Suprapubic skin (tissue), 4 donors: Measurements from ENCODE around the gene EDA. TPM values are rescaled to one million over a fixed set of nuclear protein-coding genes. Genes with fewer than 3 reads are reported as not detected.

ENCODE experiments used
- DNase-seq, 2 donors: peaks; one replicate each; pipeline ENCODE4 v3.0.0-alpha.2; 2019; ENCODE audit warnings: low spot score in 2 of 2
- H3K27ac ChIP-seq: fragments of 200-600 bp; sonication (generic); one replicate; pipeline ENCODE4 v1.5.1; 2019
- H3K27me3 ChIP-seq: fragments of 200-600 bp; sonication (generic); one replicate; pipeline ENCODE4 v1.5.1; 2019
- H3K36me3 ChIP-seq: fragments of 200-600 bp; sonication (generic); one replicate; pipeline ENCODE4 v1.5.1; 2019
- H3K4me1 ChIP-seq: fragments of 200-600 bp; sonication (generic); one replicate; pipeline ENCODE4 v1.5.1; 2019
- H3K4me3 ChIP-seq: fragments of 200-600 bp; sonication (generic); one replicate; pipeline ENCODE4 v1.5.1; 2019; ENCODE audit warnings: mild to moderate bottlenecking
- H3K9me3 ChIP-seq: fragments of 200-600 bp; sonication (generic); one replicate; pipeline ENCODE4 v1.5.1; 2019
- CTCF ChIP-seq, 2 donors: fragments of 200-600 bp in 1 of 2; fragments of 450-650 bp in 1 of 2; sonication (generic) in 1 of 2; IDR thresholded peaks; one replicate each; pipeline ENCODE4 v1.5.1; 2016 to 2019; ENCODE audit warnings: antibody characterized with exemption in 2 of 2, mild to moderate bottlenecking in 1 of 2, moderate library complexity in 1 of 2
- EP300 ChIP-seq: sonication (generic); formaldehyde crosslinking; IDR thresholded peaks from one replicate; pipeline ENCODE4 v1.6.1; 2017; ENCODE audit warnings: antibody characterized with exemption
- POLR2A ChIP-seq, 2 donors: fragments of 450-650 bp; IDR thresholded peaks; one replicate each; pipeline ENCODE4 v1.6.1; 2017; ENCODE audit warnings: antibody characterized with exemption in 2 of 2, mild to moderate bottlenecking in 2 of 2, moderate library complexity in 2 of 2
- POLR2AphosphoS5 ChIP-seq, 3 donors: sonication (generic); formaldehyde crosslinking; IDR thresholded peaks; one replicate each; pipeline ENCODE4 v1.6.1; 2017; ENCODE audit warnings: antibody characterized with exemption in 3 of 3
- WGBS: methylation state at CpG from one replicate; pipeline ENCODE4 v1.1.5; 2018; 5-methylcytosine and 5-hydroxymethylcytosine counted together
- total RNA-seq, 4 donors: library from RNA; depleted of rRNA; stranded (reverse); fragments of >200 nt; gene quantifications; one replicate each; pipeline ENCODE4 v1.1.0, GENCODE V29; 2016

Gene EDA
- total RNA-seq, 4 donors from 2014 or later = 5.6 to 10.9 (median 7.5) TPM

- Histone ChIP-seq H3K36me3 (no peaks in the 10 kb centered on the region), H3K9me3 (no peaks in the 10 kb centered on the region), H3K4me1 (no peaks in the 10 kb centered on the region), H3K27ac (no peak overlapping the region), H3K27me3 (no peaks in the 10 kb centered on the region), H3K4me3 (no peak overlapping the region)
- WGBS = 60% methylated on average over 1 of the region's 3 CpGs
- TF ChIP-seq EP300 = no peak
- DNase-seq = no peak
Observed at GRCh38 chrX:69795702-69796101, 179.8 kb downstream of the EDA start.

- H3K36me3 ChIP-seq = no peaks in the 10 kb centered on the region
- no peaks in the 10 kb centered on the region for H3K4me1 ChIP-seq
- H3K4me3 ChIP-seq = no peak overlapping the region
- 67% methylated on average over 1 of the region's 1 CpG for WGBS
- H3K27ac ChIP-seq = no peak overlapping the region
- H3K27me3 ChIP-seq = no peaks in the 10 kb centered on the region
- no peaks in the 10 kb centered on the region for H3K9me3 ChIP-seq
- TF ChIP-seq POLR2AphosphoS5 (IDR thresholded peaks at IDR 0.05) (no peak), EP300 (no peak), POLR2A (IDR thresholded peaks at IDR 0.05) (no peak), CTCF (IDR thresholded peaks at IDR 0.05) (no peak)
- no peak for DNase-seq
Observed at GRCh38 chrX:69807400-69807799, 191.5 kb downstream of the EDA start.

- Histone ChIP-seq H3K9me3 (no peaks in the 10 kb centered on the region), H3K36me3 (no peaks in the 10 kb centered on the region), H3K27ac (no peak overlapping the region), H3K4me1 (no peaks in the 10 kb centered on the region), H3K27me3 (no peaks in the 10 kb centered on the region), H3K4me3 (no peak overlapping the region)
- DNase-seq = no peak
- TF ChIP-seq CTCF (IDR thresholded peaks at IDR 0.05) = no peak
- no peak for TF ChIP-seq EP300
- TF ChIP-seq POLR2A (IDR thresholded peaks at IDR 0.05) = no peak
- no peak for TF ChIP-seq POLR2AphosphoS5 (IDR thresholded peaks at IDR 0.05)
- 94% methylated on average over 2 of the region's 2 CpGs for WGBS
Observed at GRCh38 chrX:69808375-69808774, 192.5 kb downstream of the EDA start.

- WGBS = 25% methylated on average over 1 of the region's 1 CpG
- Histone ChIP-seq H3K4me1 (no peaks in the 10 kb centered on the region), H3K36me3 (no peaks in the 10 kb centered on the region), H3K27ac (no peak overlapping the region), H3K9me3 (no peaks in the 10 kb centered on the region), H3K4me3 (no peak overlapping the region), H3K27me3 (no peaks in the 10 kb centered on the region)
- TF ChIP-seq CTCF (IDR thresholded peaks at IDR 0.05) (no peak), POLR2A (IDR thresholded peaks at IDR 0.05) (no peak), POLR2AphosphoS5 (IDR thresholded peaks at IDR 0.05) (no peak), EP300 (no peak)
- DNase-seq = no peak
Observed at GRCh38 chrX:69813677-69814076, 197.8 kb downstream of the EDA start.

GRCh38 chrX:69815063-69815462, 199.2 kb downstream of the EDA start:
- no peak overlapping the region for H3K27ac ChIP-seq
- 80% methylated on average over 1 of the region's 4 CpGs for whole genome bisulfite sequencing
- DNase-seq = no peak
- no peaks in the 10 kb centered on the region for H3K36me3 ChIP-seq
- no peaks in the 10 kb centered on the region for H3K27me3 ChIP-seq
- H3K4me3 ChIP-seq = no peak overlapping the region
- H3K9me3 ChIP-seq = no peaks in the 10 kb centered on the region
- H3K4me1 ChIP-seq = no peaks in the 10 kb centered on the region
- TF ChIP-seq CTCF (IDR thresholded peaks at IDR 0.05) (no peak), POLR2A (IDR thresholded peaks at IDR 0.05) (no peak), EP300 (no peak), POLR2AphosphoS5 (IDR thresholded peaks at IDR 0.05) (no peak)

GRCh38 chrX:69815519-69815918, 199.6 kb downstream of the EDA start:
- WGBS = no CpG with 5 or more reads among the region's 4 CpGs
- Histone ChIP-seq H3K9me3 (no peaks in the 10 kb centered on the region), H3K27me3 (no peaks in the 10 kb centered on the region), H3K27ac (no peak overlapping the region), H3K4me1 (no peaks in the 10 kb centered on the region), H3K4me3 (no peak overlapping the region), H3K36me3 (no peaks in the 10 kb centered on the region)
- TF ChIP-seq EP300 (no peak), CTCF (IDR thresholded peaks at IDR 0.05) (no peak), POLR2A (IDR thresholded peaks at IDR 0.05) (no peak), POLR2AphosphoS5 (IDR thresholded peaks at IDR 0.05) (no peak)
- no peak for DNase-seq
